Keratinocyte (primary cell): ENCODE data around the gene MIXL1. TPM values are rescaled to one million over a fixed set of nuclear protein-coding genes. Genes with fewer than 3 reads are reported as not detected.

Experiments used
- DNase-seq: peaks from one replicate; pipeline ENCODE4 v3.0.0-alpha.2; 2011; ENCODE audit warnings: low read depth, missing footprints, low spot score
- FAIRE-seq: peaks from 2 replicates; lab custom pipeline; 2011; peaks lifted over from hg19 to GRCh38; lab: Jason Lieb, UNC
- H2AFZ ChIP-seq: 2 replicates; pipeline ENCODE4 v1.6.0; 2012; ENCODE audit warnings: low read length, control low read depth, inconsistent platforms; ENCODE audit not compliant: control insufficient read depth
- H3K27ac ChIP-seq: 2 replicates; pipeline ENCODE4 v1.5.1; 2011; ENCODE audit warnings: low read length; ENCODE audit not compliant: control insufficient read depth, insufficient read depth
- H3K27me3 ChIP-seq: 3 replicates; pipeline ENCODE4 v1.6.0; 2011; ENCODE audit warnings: low read length; ENCODE audit not compliant: control insufficient read depth, insufficient read depth; ENCODE audit errors: extremely low read depth
- H3K36me3 ChIP-seq, 2 experiments: 2 replicates in 1 of 2; 3 replicates in 1 of 2; pipeline ENCODE4 v1.5.1; 2011; ENCODE audit warnings: low read length in 2 of 2, mild to moderate bottlenecking in 1 of 2; ENCODE audit not compliant: control insufficient read depth in 2 of 2, insufficient read depth in 2 of 2; ENCODE audit errors: extremely low read depth in 1 of 2
- H3K4me1 ChIP-seq: 3 replicates; pipeline ENCODE4 v1.5.1; 2011; ENCODE audit warnings: low read length; ENCODE audit not compliant: control insufficient read depth, insufficient read depth; ENCODE audit errors: extremely low read depth
- H3K4me2 ChIP-seq: 3 replicates; pipeline ENCODE4 v1.6.0; 2011; ENCODE audit warnings: low read depth, low read length; ENCODE audit not compliant: control insufficient read depth, insufficient read depth; ENCODE audit errors: extremely low read depth
- H3K4me3 ChIP-seq, 3 experiments: fragments of 200-600 bp in 1 of 3; sonication (generic) in 1 of 3; 2 replicates in 2 of 3; 3 replicates in 1 of 3; pipeline ENCODE4 v1.5.1; 2011 to 2016; ENCODE audit warnings: low read length in 3 of 3, mild to moderate bottlenecking in 3 of 3, control low read depth in 2 of 3, inconsistent platforms in 1 of 3, low read depth in 1 of 3, mixed read lengths in 1 of 3, mixed run types in 1 of 3, moderate library complexity in 1 of 3; ENCODE audit not compliant: control insufficient read depth in 2 of 3, insufficient read depth in 2 of 3; ENCODE audit errors: extremely low read depth in 1 of 3
- H3K79me2 ChIP-seq: 2 replicates; pipeline ENCODE4 v1.6.0; 2012; ENCODE audit warnings: low read length; ENCODE audit not compliant: control insufficient read depth, insufficient read depth
- H3K9ac ChIP-seq: 3 replicates; pipeline ENCODE4 v1.6.0; 2011; ENCODE audit warnings: low read length; ENCODE audit not compliant: control insufficient read depth, insufficient read depth; ENCODE audit errors: extremely low read depth
- H3K9me1 ChIP-seq: 3 replicates; pipeline ENCODE4 v1.6.0; 2011; ENCODE audit warnings: low read length; ENCODE audit not compliant: control insufficient read depth, insufficient read depth; ENCODE audit errors: extremely low read depth
- H3K9me3 ChIP-seq: 2 replicates; pipeline ENCODE4 v1.5.1; 2012; ENCODE audit warnings: low read depth, low read length; ENCODE audit not compliant: control insufficient read depth
- H4K20me1 ChIP-seq: 3 replicates; pipeline ENCODE4 v1.6.0; 2011; ENCODE audit warnings: low read length; ENCODE audit not compliant: control insufficient read depth, insufficient read depth; ENCODE audit errors: extremely low read depth
- CTCF ChIP-seq, 3 experiments: IDR thresholded peaks in 1 of 3; conservative IDR thresholded peaks in 1 of 3; optimal IDR thresholded peaks in 1 of 3; 2 replicates in 2 of 3; 3 replicates in 1 of 3; pipeline versions ENCODE3 to v1.5.1; 2011; ENCODE audit warnings: low read length in 3 of 3, mild to moderate bottlenecking in 3 of 3, moderate library complexity in 2 of 3, control low read depth in 1 of 3, inconsistent platforms in 1 of 3; ENCODE audit not compliant: insufficient read depth in 2 of 3; ENCODE audit errors: extremely low read depth in 1 of 3
- EZH2 ChIP-seq: IDR thresholded peaks from one replicate; pipeline ENCODE4 v1.6.1; 2012; ENCODE audit warnings: inconsistent platforms, mild to moderate bottlenecking, low read length, moderate library complexity
- dilution Hi-C: fragments of 300-500 bp; cut with MboI; formaldehyde crosslinking; loops from one replicate; pipeline ENCODE4 v1.7.0; 2020; ENCODE audit warnings: low sequenced_read_pairs; ENCODE audit not compliant: extremely low pct_ligation_motif_present
- polyA plus RNA-seq, 5 experiments: library from polyadenylated mRNA; depleted of rRNA in 3 of 5; stranded (reverse) in 3 of 5; stranded (forward) in 1 of 5; unstranded in 1 of 5; fragments of >200 nt; gene quantifications; 1 replicate in 1 of 5; 2 replicates in 3 of 5; 3 replicates in 1 of 5; pipeline versions ENCODE4 v1.2.1 to v1.2.3, GENCODE V29; 2011 to 2012; ENCODE audit warnings: missing spikeins in 2 of 5, low read depth in 1 of 5, low replicate concordance in 1 of 5

MIXL1 gene
- polyA plus RNA-seq, 1 donor (not counting 4 experiments of a cell fraction or from before 2014, with no cell fraction given) = not detected

- Histone ChIP-seq H3K36me3 (no peaks in the 10 kb centered on the region), H3K9me3 (no peaks in the 10 kb centered on the region), H3K4me1 (peaks cover 28% of the 10 kb centered on the region), H3K4me2 (peak within 1 kb of the TSS; percentile 100), H3K27me3 (no peaks in the 10 kb centered on the region), H3K4me3 (peak within 1 kb of the TSS; percentile 75 to 91 (median 78)), H3K27ac (peak within 1 kb of the TSS; percentile 56), H3K9me1 (peaks cover 2% of the 10 kb centered on the region), H2AFZ (peak within 1 kb of the TSS; percentile 96), H3K79me2 (peaks cover 52% of the 10 kb centered on the region), H3K9ac (peak within 1 kb of the TSS; percentile 85), H4K20me1 (peaks cover 5% of the 10 kb centered on the region)
- FAIRE-seq = peak; percentile 71
- dilution Hi-C loops = no loop called here
- no peak for DNase-seq
- no peak for TF ChIP-seq EZH2
- peak in 1 of 3 experiments; percentile 10 for TF ChIP-seq CTCF (optimal IDR thresholded peaks at IDR 0.05 in 1 of 3, IDR thresholded peaks at IDR 0.05 in 1 of 3, conservative IDR thresholded peaks at IDR 0.05 in 1 of 3; ENCODE audit: extremely low read depth in 1 of 3, insufficient read depth in 2 of 3, low read length in 3 of 3)
Measured at GRCh38 chr1:226186124-226187018, 37.1 kb upstream of the MIXL1 start, which contains the start of gene ACBD3. ACBD3 (minus strand) TSS chr1:226186741; CDS start chr1:226186675, 66 bp downstream.

- peak overlapping the region; percentile 96 for H2AFZ ChIP-seq
- no peaks in the 10 kb centered on the region for H3K9me3 ChIP-seq
- DNase-seq (no peak), FAIRE-seq (no peak)
- no peak for TF ChIP-seq CTCF (optimal IDR thresholded peaks at IDR 0.05 in 1 of 3, IDR thresholded peaks at IDR 0.05 in 1 of 3, conservative IDR thresholded peaks at IDR 0.05 in 1 of 3; ENCODE audit: extremely low read depth in 1 of 3, insufficient read depth in 2 of 3, low read length in 3 of 3)
- no peak for TF ChIP-seq EZH2
- peaks cover 25% of the 10 kb centered on the region for H3K4me1 ChIP-seq
- peak overlapping the region; percentile 85 for H3K9ac ChIP-seq
- peak overlapping the region; percentile 56 for H3K27ac ChIP-seq
- H4K20me1 ChIP-seq = peaks cover under 1% of the 10 kb centered on the region
- dilution Hi-C loops = no loop called here
- no peaks in the 10 kb centered on the region for H3K27me3 ChIP-seq
- H3K36me3 ChIP-seq = no peaks in the 10 kb centered on the region
- peak overlapping the region; percentile 75 to 91 (median 78) for H3K4me3 ChIP-seq
- H3K9me1 ChIP-seq = peaks cover 2% of the 10 kb centered on the region
- peak overlapping the region; percentile 100 for H3K4me2 ChIP-seq
- peaks cover 46% of the 10 kb centered on the region for H3K79me2 ChIP-seq
Measured at GRCh38 chr1:226187019-226187322, 36.5 kb upstream of the MIXL1 start.
